ENCODE results near the gene SCMH1. TPM values are rescaled to one million over a fixed set of nuclear protein-coding genes. Genes with fewer than 3 reads are reported as not detected.

SCMH1 gene
- polyA plus RNA-seq, 1 of the 3 experiments (the other 2 are of a cell fraction) = 38.5 TPM

- peaks cover 46% of the 10 kb centered on the region for H3F3A ChIP-seq (replicated peaks; ENCODE audit: insufficient read depth)
- no peaks in the 10 kb centered on the region for H3K9me3 ChIP-seq
- H3K79me2 ChIP-seq (ENCODE audit: insufficient read depth) = peaks cover 53% of the 10 kb centered on the region; the same call in 1 of the 2 replicates
- no peak overlapping the region for H3K4me3 ChIP-seq (ENCODE audit: low read depth in 2 of 2, low read length in 1 of 2)
- peak overlapping the region; percentile 75 to 82 for H3K27ac ChIP-seq (ENCODE audit: low read depth in 2 of 2, low read length in 1 of 2)
- peaks cover 28% of the 10 kb centered on the region for H4K20me1 ChIP-seq (ENCODE audit: insufficient read depth)
- WGBS (ENCODE audit: low lambda C conversion rate) = 26% methylated on average over 7 of the region's 11 CpGs
- no peaks in the 10 kb centered on the region for H3K9me2 ChIP-seq
- H3K36me3 ChIP-seq (replicated peaks in 1 of 2; ENCODE audit: control insufficient read depth in 1 of 2, insufficient read depth in 2 of 2, low read length in 1 of 2) = peaks cover 63 to 67% of the 10 kb centered on the region in 2 experiments
- POLR2A ChIA-PET = interaction anchor here (2.2 kb wide), 1 partner anchor 24 kb away, joined by 14 read pairs; the partner anchor contains the start of gene CTPS1
- CTCF ChIA-PET = interaction anchor here (0.7 to 3.0 kb wide), 13 partner anchors 8 to 155 kb away, joined by 3 to 16 read pairs (median 4); partner anchors contain the start of gene CTPS1
- no peaks in the 10 kb centered on the region for H3K27me3 ChIP-seq (ENCODE audit: insufficient read depth)
- no peak overlapping the region for H2AFZ ChIP-seq (ENCODE audit: low read depth)
- H3K4me1 ChIP-seq (ENCODE audit: control insufficient read depth in 1 of 2, insufficient read depth in 2 of 2, low read depth in 1 of 2, low read length in 1 of 2) = peaks cover 12 to 18% of the 10 kb centered on the region in 2 experiments
- TF ChIP-seq, protein P1, sequence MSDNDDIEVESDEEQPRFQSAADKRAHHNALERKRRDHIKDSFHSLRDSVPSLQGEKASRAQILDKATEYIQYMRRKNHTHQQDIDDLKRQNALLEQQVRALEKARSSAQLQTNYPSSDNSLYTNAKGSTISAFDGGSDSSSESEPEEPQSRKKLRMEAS (IDR thresholded peaks at IDR 0.05; ENCODE audit: low read depth) = peak; percentile 99
- TF ChIP-seq CHD2 (IDR thresholded peaks at IDR 0.05; ENCODE audit: low read length, partially characterized antibody) (peak; percentile 62), RAD21 (IDR thresholded peaks at IDR 0.05; ENCODE audit: low read length) (peak; percentile 71), TCF12 (IDR thresholded peaks at IDR 0.05) (peak; percentile 92), JUND (IDR thresholded peaks at IDR 0.05) (peak; percentile 82), TEAD4 (IDR thresholded peaks at IDR 0.05; ENCODE audit: borderline replicate concordance, insufficient read depth) (peak; percentile 58; the same call in 1 of the 2 replicates), EP300 (IDR thresholded peaks at IDR 0.05; ENCODE audit: borderline replicate concordance in 1 of 2, low read depth in 1 of 2, low read length in 1 of 2) (peak; percentile 51 to 86; a peak in 3 of 4 replicates), FOXM1 (IDR thresholded peaks at IDR 0.05; ENCODE audit: low read depth) (no peak), RFX5 (IDR thresholded peaks at IDR 0.05; ENCODE audit: low read length) (no peak), SIN3A (IDR thresholded peaks at IDR 0.05; ENCODE audit: borderline replicate concordance, low read depth, low read length) (peak; percentile 98), YY1 (IDR thresholded peaks at IDR 0.05; ENCODE audit: low read depth) (no peak; the same call in 1 of the 2 replicates), SMC3 (IDR thresholded peaks at IDR 0.05; ENCODE audit: low read depth, low read length) (peak; percentile 55), RCOR1 (IDR thresholded peaks at IDR 0.05; ENCODE audit: low read length) (peak; percentile 68), TAF1 (IDR thresholded peaks at IDR 0.05; ENCODE audit: borderline replicate concordance, low read depth, low read length) (0 out of 2 replicates have a peak, but pooled peaks have one; percentile 13), MXI1 (IDR thresholded peaks at IDR 0.05; ENCODE audit: low read depth, low read length) (peak; percentile 100), PBX3 (IDR thresholded peaks at IDR 0.05) (peak; percentile 85), NFIC (IDR thresholded peaks at IDR 0.05; ENCODE audit: borderline replicate concordance) (peak; percentile 100), EZH2phosphoT487 (IDR thresholded peaks at IDR 0.05; ENCODE audit: borderline replicate concordance, low read depth) (no peak), RXRA (IDR thresholded peaks at IDR 0.05; ENCODE audit: borderline replicate concordance, low read depth) (no peak; the same call in 1 of the 2 replicates), POLR2AphosphoS5 (IDR thresholded peaks at IDR 0.05; ENCODE audit: low read depth, low read length) (peak; percentile 64; the same call in 1 of the 2 replicates), FOSL2 (IDR thresholded peaks at IDR 0.05; ENCODE audit: borderline replicate concordance, low read depth) (peak; percentile 73; the same call in 1 of the 2 replicates), GATA2 (CRISPR knock-in tag; IDR thresholded peaks at IDR 0.05) (peak; percentile 72)
- TF ChIP-seq, protein P2, sequence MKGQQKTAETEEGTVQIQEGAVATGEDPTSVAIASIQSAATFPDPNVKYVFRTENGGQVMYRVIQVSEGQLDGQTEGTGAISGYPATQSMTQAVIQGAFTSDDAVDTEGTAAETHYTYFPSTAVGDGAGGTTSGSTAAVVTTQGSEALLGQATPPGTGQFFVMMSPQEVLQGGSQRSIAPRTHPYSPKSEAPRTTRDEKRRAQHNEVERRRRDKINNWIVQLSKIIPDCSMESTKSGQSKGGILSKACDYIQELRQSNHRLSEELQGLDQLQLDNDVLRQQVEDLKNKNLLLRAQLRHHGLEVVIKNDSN (IDR thresholded peaks at IDR 0.05; ENCODE audit: borderline replicate concordance, low read depth) = peak; percentile 87
- TF ChIP-seq, protein P3, sequence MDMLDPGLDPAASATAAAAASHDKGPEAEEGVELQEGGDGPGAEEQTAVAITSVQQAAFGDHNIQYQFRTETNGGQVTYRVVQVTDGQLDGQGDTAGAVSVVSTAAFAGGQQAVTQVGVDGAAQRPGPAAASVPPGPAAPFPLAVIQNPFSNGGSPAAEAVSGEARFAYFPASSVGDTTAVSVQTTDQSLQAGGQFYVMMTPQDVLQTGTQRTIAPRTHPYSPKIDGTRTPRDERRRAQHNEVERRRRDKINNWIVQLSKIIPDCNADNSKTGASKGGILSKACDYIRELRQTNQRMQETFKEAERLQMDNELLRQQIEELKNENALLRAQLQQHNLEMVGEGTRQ (IDR thresholded peaks at IDR 0.05; ENCODE audit: borderline replicate concordance, low read depth, low read length) = peak; percentile 62
- TF ChIP-seq, protein P4, sequence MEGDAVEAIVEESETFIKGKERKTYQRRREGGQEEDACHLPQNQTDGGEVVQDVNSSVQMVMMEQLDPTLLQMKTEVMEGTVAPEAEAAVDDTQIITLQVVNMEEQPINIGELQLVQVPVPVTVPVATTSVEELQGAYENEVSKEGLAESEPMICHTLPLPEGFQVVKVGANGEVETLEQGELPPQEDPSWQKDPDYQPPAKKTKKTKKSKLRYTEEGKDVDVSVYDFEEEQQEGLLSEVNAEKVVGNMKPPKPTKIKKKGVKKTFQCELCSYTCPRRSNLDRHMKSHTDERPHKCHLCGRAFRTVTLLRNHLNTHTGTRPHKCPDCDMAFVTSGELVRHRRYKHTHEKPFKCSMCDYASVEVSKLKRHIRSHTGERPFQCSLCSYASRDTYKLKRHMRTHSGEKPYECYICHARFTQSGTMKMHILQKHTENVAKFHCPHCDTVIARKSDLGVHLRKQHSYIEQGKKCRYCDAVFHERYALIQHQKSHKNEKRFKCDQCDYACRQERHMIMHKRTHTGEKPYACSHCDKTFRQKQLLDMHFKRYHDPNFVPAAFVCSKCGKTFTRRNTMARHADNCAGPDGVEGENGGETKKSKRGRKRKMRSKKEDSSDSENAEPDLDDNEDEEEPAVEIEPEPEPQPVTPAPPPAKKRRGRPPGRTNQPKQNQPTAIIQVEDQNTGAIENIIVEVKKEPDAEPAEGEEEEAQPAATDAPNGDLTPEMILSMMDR (IDR thresholded peaks at IDR 0.05) = peak; percentile 72
- TF ChIP-seq, protein P5, sequence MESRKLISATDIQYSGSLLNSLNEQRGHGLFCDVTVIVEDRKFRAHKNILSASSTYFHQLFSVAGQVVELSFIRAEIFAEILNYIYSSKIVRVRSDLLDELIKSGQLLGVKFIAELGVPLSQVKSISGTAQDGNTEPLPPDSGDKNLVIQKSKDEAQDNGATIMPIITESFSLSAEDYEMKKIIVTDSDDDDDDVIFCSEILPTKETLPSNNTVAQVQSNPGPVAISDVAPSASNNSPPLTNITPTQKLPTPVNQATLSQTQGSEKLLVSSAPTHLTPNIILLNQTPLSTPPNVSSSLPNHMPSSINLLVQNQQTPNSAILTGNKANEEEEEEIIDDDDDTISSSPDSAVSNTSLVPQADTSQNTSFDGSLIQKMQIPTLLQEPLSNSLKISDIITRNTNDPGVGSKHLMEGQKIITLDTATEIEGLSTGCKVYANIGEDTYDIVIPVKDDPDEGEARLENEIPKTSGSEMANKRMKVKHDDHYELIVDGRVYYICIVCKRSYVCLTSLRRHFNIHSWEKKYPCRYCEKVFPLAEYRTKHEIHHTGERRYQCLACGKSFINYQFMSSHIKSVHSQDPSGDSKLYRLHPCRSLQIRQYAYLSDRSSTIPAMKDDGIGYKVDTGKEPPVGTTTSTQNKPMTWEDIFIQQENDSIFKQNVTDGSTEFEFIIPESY (IDR thresholded peaks at IDR 0.05; ENCODE audit: borderline replicate concordance, low read depth) = no peak; the same call in 1 of the 2 replicates
- H3K4me2 ChIP-seq = no peak overlapping the region
- peak overlapping the region; percentile 12; the same call in 1 of the 2 replicates for H3K9ac ChIP-seq
- DNase-seq = peak; percentile 86
Measured at GRCh38 chr1:41003640-41004220, 238.4 kb downstream of the SCMH1 start.

Data from SK-N-SH (cell line).